Limb (tissue), 2 donors: ENCODE measurements around the gene CDKL1.
"Not testable (repeated sequence)": the region's sequence is repeated elsewhere in the genome, so short reads cannot be mapped to it uniquely, and the experiment has no call there.

Experiments
- DNase-seq, 2 donors: peaks; one replicate each; pipeline ENCODE4 v3.0.0-alpha.2; 2016; ENCODE audit errors: extremely low spot score in 2 of 2

CDKL1 gene

GRCh38 chr14:50335389-50335788, 61.3 kb downstream of the CDKL1 start:
- DNase-seq: peak; percentile 43 to 69

GRCh38 chr14:50334211-50334610, 62.5 kb downstream of the CDKL1 start:
- DNase-seq: no peak

GRCh38 chr14:50333014-50333509, 63.6 kb downstream of the CDKL1 start:
- no peak for DNase-seq

GRCh38 chr14:50331596-50331995, 65.1 kb downstream of the CDKL1 start:
- no peak for DNase-seq

GRCh38 chr14:50321009-50321660, 75.5 kb downstream of the CDKL1 start:
- peak; percentile 61 to 92 for DNase-seq

- DNase-seq: no peak
Measured at GRCh38 chr14:50320283-50320682, 76.4 kb downstream of the CDKL1 start.

GRCh38 chr14:50319721-50320120, 77.0 kb downstream of the CDKL1 start:
- no peak for DNase-seq

- no peak for DNase-seq
Measured at GRCh38 chr14:50319293-50319692, 77.4 kb downstream of the CDKL1 start.

- peak in 1 of 2 donors; percentile 74 for DNase-seq
Measured at GRCh38 chr14:50318031-50318626, 78.6 kb downstream of the CDKL1 start.

- not testable (repeated sequence) for DNase-seq
Measured at GRCh38 chr14:50314098-50314497, 82.6 kb downstream of the CDKL1 start.

- DNase-seq: no peak
Measured at GRCh38 chr14:50312734-50313054, 84.0 kb downstream of the CDKL1 start.

GRCh38 chr14:50311972-50312733, 84.5 kb downstream of the CDKL1 start, which contains the start of the genes DMAC2L and L2HGDH:
TSS of gene DMAC2L (plus strand) at chr14:50312324. CDS start at chr14:50321488, 9,164 bp downstream.
TSS of gene L2HGDH (minus strand) at chr14:50312229. CDS start at chr14:50312150, 79 bp downstream.
- peak; percentile 94 to 95 for DNase-seq

- DNase-seq: no peak
Measured at GRCh38 chr14:50311337-50311971, 85.2 kb downstream of the CDKL1 start.

GRCh38 chr14:50310445-50310844, 86.2 kb downstream of the CDKL1 start:
- DNase-seq: no peak

- DNase-seq: no peak
Measured at GRCh38 chr14:50308363-50308915, 88.2 kb downstream of the CDKL1 start.

GRCh38 chr14:50303744-50304471, 92.8 kb downstream of the CDKL1 start:
- no peak for DNase-seq

- DNase-seq: no peak
Measured at GRCh38 chr14:50301914-50302313, 94.8 kb downstream of the CDKL1 start.

GRCh38 chr14:50299585-50299984, 97.1 kb downstream of the CDKL1 start:
- DNase-seq: no peak

- no peak for DNase-seq
Measured at GRCh38 chr14:50290306-50290705, 106.4 kb downstream of the CDKL1 start.

- DNase-seq: no peak
Measured at GRCh38 chr14:50288146-50288545, 108.5 kb downstream of the CDKL1 start.

GRCh38 chr14:50285861-50286260, 110.8 kb downstream of the CDKL1 start:
- DNase-seq: no peak
